ENCODE results near the gene HMX1.

Gene HMX1

DNA sequence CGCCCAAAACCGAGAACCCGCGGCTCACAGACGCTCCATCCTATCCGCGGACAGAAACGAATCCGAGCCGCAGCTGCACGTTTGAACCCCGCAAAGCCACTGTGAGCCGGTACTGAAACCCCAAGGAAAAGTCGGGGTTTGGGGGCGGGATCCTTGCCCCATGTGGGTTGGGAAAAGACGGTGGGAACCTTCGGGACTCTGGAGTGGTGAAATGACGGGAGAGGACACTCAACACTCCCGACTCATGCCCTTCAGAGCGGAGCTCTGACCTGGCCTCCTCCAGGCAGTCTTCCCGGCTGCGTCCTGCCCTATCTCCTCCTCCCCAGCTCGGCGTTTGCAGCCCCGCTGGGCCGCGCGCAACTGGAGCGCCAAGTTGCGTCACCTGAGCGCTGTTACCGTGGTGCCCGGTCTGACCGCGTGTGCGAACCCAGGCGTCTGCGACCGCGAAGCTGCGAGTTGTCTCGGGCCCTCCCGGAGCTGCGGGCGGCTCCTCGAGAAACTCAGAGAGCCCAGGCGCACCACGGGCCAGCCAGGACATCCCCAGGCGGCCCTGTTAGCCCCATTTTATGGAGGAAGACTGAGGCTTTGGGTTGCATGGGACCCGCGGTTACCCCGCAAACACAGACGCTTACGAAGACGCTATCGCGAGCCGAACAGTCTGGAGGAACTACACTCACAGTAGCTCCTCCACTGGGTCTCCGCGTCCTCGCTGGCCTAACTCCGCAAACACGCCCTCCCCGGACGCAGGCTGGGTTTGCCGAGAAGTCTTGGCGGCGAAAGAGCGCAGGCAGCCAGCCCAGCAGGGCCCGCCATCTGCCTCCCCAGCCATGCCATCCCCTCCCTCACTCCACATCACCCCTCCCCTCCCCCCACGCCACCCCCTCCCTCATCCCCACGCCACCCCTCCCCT is 20.3 kb upstream of the HMX1 start:
- FAIRE-seq: no peak

DNA sequence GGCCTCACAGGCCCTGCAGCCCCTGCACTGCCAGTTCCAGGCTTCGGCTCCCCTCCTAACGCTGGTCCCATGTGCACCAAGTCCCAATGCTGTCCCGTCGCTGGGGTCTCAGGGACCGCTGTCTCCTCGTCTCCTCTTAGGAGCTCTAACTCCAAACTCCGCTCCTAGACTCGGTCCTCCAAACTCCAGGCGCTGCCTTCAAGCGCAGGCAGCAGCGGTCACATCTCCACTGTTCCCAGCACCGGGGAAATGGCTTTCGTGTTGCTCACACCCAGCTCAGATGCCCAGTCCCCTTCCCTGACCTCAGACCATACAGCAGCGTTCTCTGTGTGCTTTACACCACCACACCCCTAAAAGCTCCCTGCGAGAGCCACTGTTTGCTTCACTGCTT is 19.6 kb upstream of the HMX1 start:
- FAIRE-seq: no peak

DNA sequence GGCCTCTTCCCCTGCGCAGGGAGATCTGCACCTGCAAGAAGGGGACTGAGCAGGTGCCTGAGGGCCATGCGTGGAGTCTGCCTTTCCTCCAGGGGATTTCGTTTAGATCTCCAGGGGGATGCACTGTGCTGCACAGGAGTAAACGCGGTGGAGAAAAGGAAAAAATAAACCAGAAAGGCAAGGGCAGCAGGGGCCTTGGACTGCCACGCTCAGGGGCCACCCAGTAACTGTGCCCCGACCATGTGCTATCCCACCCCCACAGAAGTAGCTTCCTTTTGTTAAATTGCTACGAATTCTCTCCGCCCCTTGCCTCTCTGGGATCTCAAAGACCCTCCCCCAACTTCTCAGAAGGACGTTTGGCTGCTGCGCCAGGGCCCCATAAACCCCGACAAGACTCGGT is 17.2 kb upstream of the HMX1 start:
- no peak for FAIRE-seq

DNA sequence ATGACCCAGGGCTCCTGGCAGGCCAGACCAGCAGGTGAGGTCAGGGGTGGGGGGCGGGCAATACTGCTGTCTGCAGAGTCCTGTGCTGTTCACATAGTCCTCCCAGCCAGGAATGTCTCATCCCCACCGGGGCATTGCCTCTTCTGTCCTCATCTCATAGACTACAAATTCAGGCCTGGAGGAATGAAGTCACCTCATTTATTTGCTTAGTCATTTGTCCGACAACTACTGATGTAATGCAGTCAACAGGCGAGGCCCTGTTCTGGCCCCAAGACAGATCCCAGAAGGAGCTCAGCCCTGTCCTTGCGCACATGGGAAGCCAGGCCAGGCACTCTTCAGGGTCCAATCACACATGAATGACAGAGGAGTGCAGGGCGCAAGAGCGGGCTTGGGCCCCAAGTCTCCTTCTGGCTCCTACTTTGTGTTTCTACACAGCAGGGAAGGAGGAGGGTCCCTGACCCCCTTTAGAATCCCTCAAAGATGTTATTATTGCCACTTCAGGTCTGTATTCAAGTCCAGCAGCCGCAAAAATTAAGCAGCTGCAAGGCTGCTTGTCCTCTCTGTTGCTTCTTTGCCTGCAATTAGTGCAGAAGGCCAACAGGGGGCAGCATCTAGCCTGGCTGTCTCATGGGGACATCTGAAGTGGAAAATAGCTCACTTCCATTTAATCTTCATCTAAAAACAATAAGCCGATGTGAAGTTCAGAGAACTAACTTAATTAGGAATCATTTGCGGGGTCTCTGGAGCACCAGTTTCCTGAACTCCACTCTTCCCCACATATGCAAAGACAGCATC is 15.2 kb upstream of the HMX1 start:
- no peak for FAIRE-seq

DNA sequence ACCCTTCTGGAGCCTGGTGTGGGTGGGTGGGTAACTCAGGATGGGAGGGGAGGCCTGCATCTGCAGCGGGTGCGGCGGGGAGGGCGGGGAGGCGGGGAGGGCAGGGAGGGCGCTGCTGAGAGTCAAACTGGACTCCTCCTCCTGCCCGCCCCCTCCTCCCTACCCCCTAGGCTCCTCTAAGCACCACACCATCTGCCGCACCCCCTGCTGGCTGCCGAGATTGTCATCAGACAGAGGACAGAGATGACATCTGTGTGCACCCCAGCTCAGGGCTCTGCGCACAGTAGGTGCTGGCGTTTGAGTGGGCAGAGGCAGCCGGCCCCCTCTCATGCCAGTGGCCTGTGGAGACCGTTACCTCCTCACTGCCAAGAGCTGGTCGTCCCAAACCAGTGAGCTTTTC is 10.6 kb upstream of the HMX1 start:
- no peak for FAIRE-seq

DNA sequence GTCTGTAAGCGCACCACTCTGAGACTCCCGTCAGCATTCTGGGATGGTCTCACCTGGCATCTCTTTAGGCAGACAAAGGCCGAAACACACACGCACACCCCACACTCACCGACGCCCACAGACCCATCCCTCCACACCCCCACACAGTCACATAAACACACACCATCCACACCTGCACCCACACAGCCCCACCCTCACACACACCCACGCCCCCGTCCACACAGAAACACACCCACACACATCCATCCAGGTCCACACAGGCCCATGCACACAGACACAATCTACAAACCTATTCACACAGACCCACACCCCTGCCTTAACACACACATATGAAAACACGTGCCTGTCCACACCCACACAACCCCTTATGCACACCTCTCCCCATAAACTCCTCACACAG is 9.2 kb upstream of the HMX1 start:
- FAIRE-seq: no peak

DNA sequence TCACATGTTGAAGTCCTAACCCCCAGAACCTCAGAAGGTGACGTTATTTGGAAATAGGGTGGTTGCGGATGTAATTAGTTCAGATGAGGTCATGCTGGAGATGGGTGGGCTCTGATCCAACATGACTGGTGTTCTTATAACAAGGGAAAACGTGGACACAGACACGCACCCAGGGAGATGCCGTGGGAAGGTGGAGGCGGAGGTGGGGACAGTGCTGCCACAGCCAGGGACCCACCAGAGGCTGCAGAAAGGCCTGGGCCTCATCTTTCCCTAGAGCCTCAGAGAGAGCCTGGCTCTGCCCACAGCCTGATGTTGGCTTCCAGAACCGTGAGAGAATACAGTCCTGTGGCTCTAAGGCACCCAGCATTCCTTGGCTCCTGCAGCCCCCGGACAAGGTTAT is 7.9 kb upstream of the HMX1 start:
- FAIRE-seq: no peak

DNA sequence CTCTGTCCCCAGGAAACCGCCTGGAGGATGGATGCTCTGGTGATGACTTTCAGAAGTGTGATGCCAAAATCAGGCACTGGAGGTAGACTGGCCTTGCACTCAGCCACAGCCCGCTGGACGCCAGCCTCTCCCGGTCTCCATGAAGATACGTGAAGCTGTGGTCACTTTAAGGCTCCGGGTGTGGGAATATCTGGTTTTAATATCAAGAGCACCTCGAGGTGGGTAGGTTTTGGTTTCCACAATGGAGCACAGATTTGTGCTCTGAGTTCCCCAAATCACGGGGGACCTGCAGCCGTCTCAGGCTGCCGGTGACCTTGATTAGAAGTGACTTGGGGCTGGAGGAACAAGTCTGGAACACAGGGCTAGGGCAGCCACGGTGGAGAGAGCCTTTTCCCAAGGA is 6.8 kb upstream of the HMX1 start:
- no peak for FAIRE-seq

DNA sequence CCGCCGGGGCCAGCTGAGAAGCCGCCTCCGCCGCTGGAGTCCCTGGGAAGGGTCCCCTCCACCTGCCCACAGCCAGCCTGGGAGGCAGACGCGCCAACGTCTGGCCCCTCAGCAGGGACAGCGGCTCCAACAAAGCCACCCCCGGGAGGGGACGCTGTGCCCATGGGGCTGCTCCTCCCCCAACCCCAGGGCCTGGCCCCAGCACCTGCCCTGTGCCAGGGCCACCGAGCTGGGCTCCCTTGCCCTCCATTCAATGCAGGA is 6.1 kb upstream of the HMX1 start:
- no peak for FAIRE-seq

DNA sequence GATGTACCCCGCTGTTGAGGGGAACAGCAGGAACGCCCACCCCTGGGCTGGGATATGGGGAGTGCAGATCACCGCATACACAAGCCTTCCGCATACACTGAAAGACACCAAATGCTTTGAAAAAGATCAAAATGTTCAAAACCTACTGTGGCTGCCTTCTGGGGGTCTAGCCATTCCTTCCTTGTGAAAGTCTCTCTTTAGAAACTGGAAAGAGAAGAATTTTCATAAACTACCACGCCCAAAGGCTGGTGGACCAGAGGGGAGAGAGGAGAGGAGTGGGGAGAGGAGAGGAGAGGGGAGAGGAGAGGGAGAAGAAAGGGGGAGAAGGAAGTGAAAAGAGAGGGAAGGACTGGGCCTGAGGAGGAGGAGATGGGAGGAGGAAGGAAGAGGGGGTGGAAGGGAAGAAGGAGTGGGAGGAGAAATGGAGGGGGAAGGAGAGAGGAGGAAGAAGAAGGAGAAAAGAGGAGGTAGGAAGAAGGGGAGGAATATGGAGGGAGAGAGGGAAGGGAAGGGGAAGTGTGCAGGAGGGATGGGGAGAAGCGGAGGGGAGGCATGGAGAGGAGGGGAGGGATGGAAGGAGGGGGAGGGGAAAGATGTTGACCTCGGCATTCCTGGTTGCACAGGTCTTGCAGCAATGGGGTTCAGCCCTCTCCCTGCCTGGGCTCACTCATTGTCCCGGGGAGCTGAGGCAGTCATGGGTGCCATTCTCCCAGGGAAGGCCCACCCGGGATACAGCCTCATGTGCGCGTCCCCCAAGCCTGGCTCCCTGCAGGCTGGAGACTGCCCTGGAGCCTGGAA is 5.5 kb upstream of the HMX1 start:
- FAIRE-seq: no peak

DNA sequence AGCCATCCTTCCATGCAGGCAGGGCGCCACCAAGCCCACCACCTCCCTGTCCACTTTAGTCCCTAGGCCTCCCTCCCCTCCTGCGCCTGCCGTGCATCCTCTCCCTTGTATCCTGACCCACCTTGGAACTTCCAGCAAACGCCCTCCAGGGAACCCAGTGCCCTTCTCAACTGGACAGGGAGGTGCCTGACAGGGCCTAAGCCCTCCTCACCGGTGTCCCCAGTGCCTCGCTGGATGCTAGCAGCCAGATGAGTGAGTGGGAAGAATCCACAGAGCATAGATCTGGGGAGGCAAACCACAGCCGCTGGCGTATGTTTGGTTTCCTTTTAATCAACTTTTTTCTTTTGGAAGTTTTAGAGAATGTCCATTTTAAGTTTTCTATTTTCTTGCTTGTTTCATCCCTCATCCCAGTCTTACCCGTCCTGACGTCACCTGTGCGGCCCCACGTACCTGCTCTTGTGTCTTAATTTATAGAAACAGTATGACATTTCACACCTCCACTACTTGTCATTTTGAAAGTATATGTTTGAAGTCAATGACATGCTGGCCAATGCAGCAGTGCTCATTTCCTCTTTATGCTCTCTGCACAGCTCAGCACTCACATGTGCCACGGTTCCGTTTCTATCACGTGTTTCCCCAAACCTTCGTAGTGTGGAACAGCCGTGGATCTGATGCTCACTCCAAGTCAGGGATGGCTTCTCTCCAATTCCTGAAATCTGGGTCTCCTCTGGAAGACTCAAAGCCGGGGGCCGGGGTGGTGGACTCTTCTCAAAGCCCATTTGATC is 3.4 kb upstream of the HMX1 start:
- FAIRE-seq: no peak

DNA sequence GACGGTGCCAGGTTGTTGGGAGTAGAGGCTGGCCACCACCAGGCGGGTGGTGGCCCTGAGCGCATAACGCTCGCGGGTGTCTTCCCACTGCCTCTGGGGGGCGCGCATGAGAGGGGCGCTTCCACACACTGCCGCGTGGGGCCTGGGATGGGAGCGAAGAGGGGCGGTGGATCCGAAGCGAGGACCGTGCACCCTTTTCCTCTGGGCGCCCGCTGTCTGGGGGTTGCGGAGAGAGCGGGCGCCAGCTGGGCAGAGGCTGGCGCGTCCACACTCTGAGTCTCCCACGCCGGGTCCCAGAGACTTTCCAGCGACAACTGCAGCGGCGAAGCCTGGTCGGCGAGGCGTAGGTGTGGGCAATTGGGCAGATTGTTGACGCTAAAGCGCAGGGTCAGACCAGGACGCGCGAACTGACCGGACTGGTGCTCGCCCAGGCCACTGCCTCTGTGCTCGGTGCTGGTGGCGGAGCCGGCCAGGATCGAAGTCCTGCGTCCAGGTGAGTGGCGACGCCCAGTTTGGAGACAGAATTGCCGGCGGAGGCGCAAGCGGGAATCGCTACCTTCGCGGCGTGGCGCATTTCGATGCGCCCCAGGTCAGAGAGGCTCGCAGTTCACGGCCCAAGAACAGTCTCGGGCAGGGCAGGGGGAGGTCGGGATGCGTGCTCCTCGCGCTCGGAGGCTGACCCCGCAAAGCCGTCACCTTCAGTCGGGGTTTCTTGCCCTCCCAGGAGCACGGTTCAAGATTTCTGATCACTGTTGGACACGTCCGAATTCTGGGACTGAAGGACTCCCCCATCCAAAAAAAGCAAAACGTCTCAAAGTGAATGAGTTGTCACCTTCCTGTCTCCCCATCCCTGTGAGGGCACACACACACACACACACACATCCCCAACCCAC is 2.6 kb upstream of the HMX1 start:
- no peak for FAIRE-seq

DNA sequence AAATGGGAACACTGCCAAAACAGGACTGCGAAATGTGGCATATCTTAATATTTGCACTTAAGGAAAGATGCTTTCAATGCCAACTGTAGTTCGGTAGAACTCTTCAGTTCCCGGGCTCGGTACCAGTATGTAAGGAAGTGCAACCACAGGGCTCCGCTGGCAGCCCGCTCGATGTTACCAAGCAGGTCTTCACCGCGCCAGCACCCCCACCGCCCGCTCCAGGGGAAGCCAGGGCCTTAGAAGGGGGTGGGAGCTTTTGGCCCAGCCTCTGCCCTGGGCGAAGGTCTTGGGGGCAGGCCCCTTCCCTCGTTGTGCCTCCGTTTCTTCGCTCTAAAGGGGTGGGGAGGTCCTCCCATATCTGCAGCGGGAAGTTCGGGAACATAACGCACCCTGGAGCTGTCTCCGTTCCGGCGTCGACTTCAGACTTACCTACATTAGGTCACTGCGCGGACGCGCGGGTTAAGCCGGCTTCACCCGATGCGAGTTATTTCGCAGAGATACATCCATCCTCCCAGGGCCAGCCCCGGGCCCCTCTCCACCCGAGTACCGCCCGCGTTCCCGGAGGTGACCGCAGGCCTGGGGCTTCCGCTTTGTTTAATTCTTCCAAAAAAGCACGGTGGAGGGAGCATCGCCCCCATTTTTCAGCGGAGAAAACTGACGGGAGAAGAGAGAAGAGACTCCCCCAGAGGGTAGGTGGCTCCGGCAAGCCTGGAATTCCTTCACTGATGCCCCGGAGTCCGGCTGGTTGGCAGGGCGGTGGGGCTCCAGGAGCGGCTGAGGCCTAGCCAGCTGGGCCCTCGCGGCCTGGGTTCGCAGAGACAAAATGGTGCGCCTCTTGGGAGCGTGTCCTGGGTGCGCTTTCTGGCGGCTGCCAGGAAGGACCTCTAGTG is 1.0 kb upstream of the HMX1 start:
- FAIRE-seq: no peak

DNA sequence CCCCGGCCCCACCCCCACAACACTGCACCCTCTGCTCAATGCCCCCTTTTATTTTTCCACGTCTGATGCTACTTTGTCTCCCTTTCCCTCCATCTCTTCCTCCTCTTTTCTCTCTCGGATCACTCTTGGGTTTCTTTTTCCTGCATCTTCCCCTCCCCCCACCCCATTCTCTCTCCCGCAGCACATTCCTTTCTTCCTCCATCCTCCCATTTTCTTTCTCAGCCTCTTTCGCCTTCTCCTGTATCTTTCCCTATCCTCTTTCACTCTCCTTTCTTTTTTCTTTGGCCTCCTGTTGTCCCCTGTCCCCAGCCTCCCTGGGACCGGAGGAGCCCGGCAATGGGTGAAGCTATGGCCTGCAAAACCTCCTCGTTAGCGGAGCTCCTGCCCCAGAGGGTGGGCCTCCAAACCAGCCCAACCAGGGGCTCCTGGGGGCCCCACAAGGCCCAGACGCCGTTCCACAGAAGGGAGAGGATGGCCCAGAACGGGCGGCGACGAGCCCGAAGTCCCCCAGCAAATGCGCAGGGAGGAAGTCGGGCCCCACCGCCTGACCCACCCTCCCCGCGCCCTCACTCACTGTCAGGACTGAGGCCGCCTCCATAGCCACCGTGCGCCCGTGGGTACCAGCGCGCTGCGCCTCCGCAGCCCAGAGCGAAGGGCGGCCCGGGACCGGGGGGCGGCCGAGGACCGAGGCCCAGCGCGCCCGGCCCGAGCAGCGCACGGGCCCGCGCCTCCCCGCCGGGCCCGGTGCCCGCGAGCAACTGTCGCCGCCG is 807 bp downstream of the HMX1 start:
- no peak for FAIRE-seq

DNA sequence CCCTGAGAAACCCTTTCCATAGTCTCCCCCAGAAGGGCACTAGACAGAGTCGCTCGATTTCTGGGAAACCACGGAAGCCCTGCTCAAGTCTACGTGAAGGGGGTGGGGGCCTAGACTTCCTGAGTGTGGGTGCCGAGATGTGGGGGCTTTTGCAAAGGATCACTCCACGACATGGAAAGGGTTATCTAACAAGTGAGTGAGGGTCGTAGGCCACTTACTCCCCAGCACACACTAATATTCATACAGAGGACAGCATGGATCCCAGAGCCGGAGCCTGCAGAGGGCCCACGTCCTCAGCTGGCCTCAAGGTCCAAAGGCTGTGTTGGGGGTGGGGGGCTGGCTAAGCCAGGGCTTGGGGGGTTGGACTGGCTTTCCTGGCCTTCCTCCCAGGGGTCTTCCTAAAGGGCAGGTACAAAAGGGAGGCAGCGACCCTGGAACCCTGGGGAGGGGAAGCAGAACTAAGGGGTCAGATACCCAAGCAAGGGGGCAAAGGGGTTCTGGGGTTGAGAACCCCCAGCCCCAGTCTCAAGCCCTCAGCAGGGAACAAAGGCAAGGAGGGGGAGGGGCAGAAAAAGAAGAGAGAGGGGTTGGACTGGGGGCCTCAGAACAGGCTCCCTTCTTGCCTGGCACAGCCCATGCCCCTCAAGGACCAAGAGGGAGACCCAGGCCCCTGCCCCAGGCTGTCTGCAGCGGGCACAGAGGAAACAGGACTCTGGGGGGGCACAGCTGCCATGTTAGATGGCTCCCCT is 1.6 kb downstream of the HMX1 start:
- no peak for FAIRE-seq

DNA sequence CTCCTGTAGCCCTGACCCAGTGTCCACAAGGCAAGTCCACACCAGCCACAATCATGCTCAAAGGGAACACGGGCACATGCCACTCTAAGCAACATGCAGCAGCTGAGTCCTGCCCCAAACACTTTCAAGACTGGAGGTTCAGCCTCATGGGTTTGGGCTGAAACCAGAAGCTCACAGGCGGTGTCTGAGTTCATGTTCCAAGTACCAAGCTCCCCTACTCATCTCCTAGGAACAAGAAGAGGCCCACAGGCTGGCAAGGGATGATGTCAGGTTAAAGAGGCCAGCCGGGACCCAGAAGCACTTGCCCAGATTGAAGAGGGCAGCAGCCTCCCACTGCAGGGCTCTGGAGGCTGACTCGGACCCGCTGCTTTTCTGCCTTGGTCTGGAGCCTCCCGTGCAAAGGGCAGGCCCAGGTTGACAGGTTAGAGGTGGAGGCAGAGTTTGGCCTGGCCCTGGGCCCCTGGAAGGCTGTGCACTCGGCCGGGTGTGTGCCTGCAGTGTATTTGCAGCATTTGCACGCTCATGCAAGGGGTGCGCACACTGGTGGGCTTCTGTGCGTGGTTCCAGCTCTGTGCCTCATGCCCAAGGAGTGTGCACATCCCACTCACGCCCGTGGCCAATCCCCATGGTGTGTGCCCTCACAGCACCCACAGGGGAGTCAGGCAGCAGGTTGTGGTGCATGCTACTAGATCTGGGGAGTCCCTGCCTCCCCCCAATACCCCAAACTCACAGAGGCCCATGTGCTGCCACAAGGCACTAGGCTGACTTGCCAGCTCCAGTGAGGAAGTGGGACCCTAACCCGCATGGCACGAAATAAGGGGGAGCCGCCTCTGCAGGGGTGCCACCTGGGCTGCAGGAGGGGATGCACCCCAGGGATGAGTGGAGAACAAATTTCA is 2.4 kb downstream of the HMX1 start:
- FAIRE-seq: no peak

DNA sequence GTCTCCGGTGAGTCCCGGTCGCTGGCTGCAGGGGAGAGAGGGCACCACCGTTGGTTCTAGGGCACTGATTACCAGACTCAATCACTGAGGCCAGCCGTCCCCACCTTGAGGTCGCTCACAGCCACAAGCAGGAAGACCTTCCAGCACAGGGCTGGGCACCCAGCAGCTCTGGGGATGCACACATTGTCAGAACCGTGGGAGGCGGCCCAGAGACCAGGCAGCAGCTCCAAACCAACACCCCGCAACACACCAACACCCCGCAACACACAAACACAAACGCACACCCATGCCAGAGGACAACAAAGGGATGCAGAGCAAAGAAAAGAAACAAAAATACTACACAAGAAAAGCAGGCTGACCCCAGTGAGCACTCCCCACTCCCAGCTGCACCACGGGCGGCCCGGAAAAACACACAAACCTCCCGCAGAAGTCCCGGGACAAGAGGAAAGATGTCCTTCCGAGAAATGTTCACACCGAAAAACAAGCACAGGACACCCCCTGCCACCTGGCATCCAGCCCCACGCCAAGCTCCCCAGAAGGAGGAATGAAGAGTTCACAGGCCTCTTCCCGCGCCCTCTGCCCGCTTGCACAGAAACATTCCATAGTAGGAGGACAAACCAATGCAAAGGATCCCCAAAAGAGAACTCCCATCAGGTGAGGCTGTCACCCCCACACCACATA is 3.2 kb downstream of the HMX1 start:
- no peak for FAIRE-seq

All from islet of Langerhans (tissue), 1 donor.